ENCODE results near the gene SPTBN4.
"Not testable (repeated sequence)": the region's sequence is repeated elsewhere in the genome, so short reads cannot be mapped to it uniquely, and the experiment has no call there.

The SPTBN4 gene

GRCh38 chr19:40449506-40449905 is 17.3 kb upstream of the SPTBN4 start:
- H3K36me3 Mint-ChIP-seq, result peaks cover 5% of the 10 kb centered on the region
- no peaks in the 10 kb centered on the region for H3K9me3 Mint-ChIP-seq (ENCODE audit: low read depth)
- H3K4me1 Mint-ChIP-seq (ENCODE audit: low read depth), result peaks cover 6% of the 10 kb centered on the region
- no peak overlapping the region for H3K4me3 Mint-ChIP-seq
- no peak overlapping the region for H3K27ac Mint-ChIP-seq
- no peaks in the 10 kb centered on the region for H3K27me3 Mint-ChIP-seq

- H3K4me1 Mint-ChIP-seq (ENCODE audit: low read depth), result no peaks in the 10 kb centered on the region
- H3K27me3 Mint-ChIP-seq, result no peaks in the 10 kb centered on the region
- H3K36me3 Mint-ChIP-seq, result peaks cover 5% of the 10 kb centered on the region
- no peak overlapping the region for H3K27ac Mint-ChIP-seq
- no peaks in the 10 kb centered on the region for H3K9me3 Mint-ChIP-seq (ENCODE audit: low read depth)
- H3K4me3 Mint-ChIP-seq, result no peak overlapping the region
Observed at GRCh38 chr19:40450664-40451063, 16.1 kb upstream of the SPTBN4 start.

GRCh38 chr19:40452016-40452415 is 14.8 kb upstream of the SPTBN4 start:
- Mint-ChIP-seq H3K27me3 (no peaks in the 10 kb centered on the region), H3K27ac (no peak overlapping the region), H3K4me3 (no peak overlapping the region), H3K4me1 (ENCODE audit: low read depth) (no peaks in the 10 kb centered on the region), H3K36me3 (peaks cover 5% of the 10 kb centered on the region), H3K9me3 (ENCODE audit: low read depth) (no peaks in the 10 kb centered on the region)

- Mint-ChIP-seq H3K4me3 (no peak overlapping the region), H3K36me3 (peaks cover 5% of the 10 kb centered on the region), H3K4me1 (ENCODE audit: low read depth) (no peaks in the 10 kb centered on the region), H3K27ac (no peak overlapping the region), H3K9me3 (ENCODE audit: low read depth) (no peaks in the 10 kb centered on the region), H3K27me3 (no peaks in the 10 kb centered on the region)
Observed at GRCh38 chr19:40453151-40453735, 13.6 kb upstream of the SPTBN4 start.

- H3K27ac Mint-ChIP-seq; H3K4me3 Mint-ChIP-seq; H3K4me1 Mint-ChIP-seq (ENCODE audit: low read depth); H3K27me3 Mint-ChIP-seq; H3K9me3 Mint-ChIP-seq (ENCODE audit: low read depth); H3K36me3 Mint-ChIP-seq: not testable (repeated sequence)
Observed at GRCh38 chr19:40453943-40454342, 12.9 kb upstream of the SPTBN4 start.

GRCh38 chr19:40457048-40457447 is 9.8 kb upstream of the SPTBN4 start:
- no peaks in the 10 kb centered on the region for H3K4me1 Mint-ChIP-seq (ENCODE audit: low read depth)
- H3K27ac Mint-ChIP-seq, result no peak overlapping the region
- no peaks in the 10 kb centered on the region for H3K27me3 Mint-ChIP-seq
- H3K36me3 Mint-ChIP-seq, result peaks cover 2% of the 10 kb centered on the region
- no peaks in the 10 kb centered on the region for H3K9me3 Mint-ChIP-seq (ENCODE audit: low read depth)
- H3K4me3 Mint-ChIP-seq, result no peak overlapping the region

GRCh38 chr19:40457953-40458596 is 8.7 kb upstream of the SPTBN4 start:
- no peak overlapping the region for H3K4me3 Mint-ChIP-seq
- no peak overlapping the region for H3K27ac Mint-ChIP-seq
- peaks cover 1% of the 10 kb centered on the region for H3K4me1 Mint-ChIP-seq (ENCODE audit: low read depth)
- H3K9me3 Mint-ChIP-seq (ENCODE audit: low read depth), result no peaks in the 10 kb centered on the region
- H3K27me3 Mint-ChIP-seq, result no peaks in the 10 kb centered on the region
- peaks cover 2% of the 10 kb centered on the region for H3K36me3 Mint-ChIP-seq

GRCh38 chr19:40458597-40458974 is 8.2 kb upstream of the SPTBN4 start:
- H3K9me3 Mint-ChIP-seq (ENCODE audit: low read depth), result no peaks in the 10 kb centered on the region
- H3K36me3 Mint-ChIP-seq, result no peaks in the 10 kb centered on the region
- no peak overlapping the region for H3K4me3 Mint-ChIP-seq
- no peaks in the 10 kb centered on the region for H3K27me3 Mint-ChIP-seq
- H3K4me1 Mint-ChIP-seq (ENCODE audit: low read depth), result peaks cover 1% of the 10 kb centered on the region
- H3K27ac Mint-ChIP-seq, result no peak overlapping the region

- Mint-ChIP-seq H3K27me3 (no peaks in the 10 kb centered on the region), H3K27ac (no peak overlapping the region), H3K36me3 (no peaks in the 10 kb centered on the region), H3K4me1 (ENCODE audit: low read depth) (peaks cover 10% of the 10 kb centered on the region), H3K4me3 (no peak overlapping the region), H3K9me3 (ENCODE audit: low read depth) (no peaks in the 10 kb centered on the region)
Observed at GRCh38 chr19:40460185-40460584, 6.6 kb upstream of the SPTBN4 start.

GRCh38 chr19:40461669-40462221 is 5.1 kb upstream of the SPTBN4 start:
- Mint-ChIP-seq H3K27me3 (peaks cover 4% of the 10 kb centered on the region), H3K9me3 (ENCODE audit: low read depth) (no peaks in the 10 kb centered on the region), H3K4me1 (ENCODE audit: low read depth) (peaks cover 22% of the 10 kb centered on the region), H3K27ac (no peak overlapping the region), H3K36me3 (no peaks in the 10 kb centered on the region), H3K4me3 (no peak overlapping the region)

GRCh38 chr19:40463587-40464037 is 3.2 kb upstream of the SPTBN4 start:
- not testable (repeated sequence) for H3K9me3 Mint-ChIP-seq (ENCODE audit: low read depth); H3K27me3 Mint-ChIP-seq; H3K4me3 Mint-ChIP-seq; H3K27ac Mint-ChIP-seq; H3K36me3 Mint-ChIP-seq
- peaks cover 25% of the 10 kb centered on the region for H3K4me1 Mint-ChIP-seq (ENCODE audit: low read depth)

- H3K27me3 Mint-ChIP-seq, result peaks cover 5% of the 10 kb centered on the region
- peak overlapping the region; percentile 90 for H3K4me3 Mint-ChIP-seq
- no peaks in the 10 kb centered on the region for H3K9me3 Mint-ChIP-seq (ENCODE audit: low read depth)
- no peaks in the 10 kb centered on the region for H3K36me3 Mint-ChIP-seq
- H3K4me1 Mint-ChIP-seq (ENCODE audit: low read depth), result peaks cover 25% of the 10 kb centered on the region
- H3K27ac Mint-ChIP-seq, result no peak overlapping the region
Observed at GRCh38 chr19:40464059-40465024, 2.5 kb upstream of the SPTBN4 start.

GRCh38 chr19:40465025-40465556 is 1.7 kb upstream of the SPTBN4 start:
- peaks cover 5% of the 10 kb centered on the region for H3K27me3 Mint-ChIP-seq
- no peaks in the 10 kb centered on the region for H3K9me3 Mint-ChIP-seq (ENCODE audit: low read depth)
- H3K36me3 Mint-ChIP-seq, result no peaks in the 10 kb centered on the region
- H3K4me3 Mint-ChIP-seq, result peak overlapping the region; percentile 90
- peaks cover 25% of the 10 kb centered on the region for H3K4me1 Mint-ChIP-seq (ENCODE audit: low read depth)
- H3K27ac Mint-ChIP-seq, result peak overlapping the region; percentile 97

- H3K36me3 Mint-ChIP-seq, result no peaks in the 10 kb centered on the region
- peak within 1 kb of the TSS; percentile 90 for H3K4me3 Mint-ChIP-seq
- peak within 1 kb of the TSS; percentile 97 for H3K27ac Mint-ChIP-seq
- no peaks in the 10 kb centered on the region for H3K9me3 Mint-ChIP-seq (ENCODE audit: low read depth)
- H3K4me1 Mint-ChIP-seq (ENCODE audit: low read depth), result peaks cover 25% of the 10 kb centered on the region
- H3K27me3 Mint-ChIP-seq, result peaks cover 5% of the 10 kb centered on the region
Observed at GRCh38 chr19:40465557-40466218, 1.1 kb upstream of the SPTBN4 start, which contains the start of gene BLVRB. Gene BLVRB, minus strand, starts transcription at chr19:40465745. Its CDS starts 57 bp downstream, at chr19:40465688.

Measured in activated naive CD8-positive, alpha-beta T cell (primary cell).